NCI-H1092 (cell line): ENCODE measurements around the gene GNL1.
"Not testable (repeated sequence)": the region's sequence is repeated elsewhere in the genome, so short reads cannot be mapped to it uniquely, and the experiment has no call there.

Experiments used
- DNase-seq: peaks from one replicate; lab custom pipeline; 2025; lab: John Stamatoyannopoulos, UW

Gene GNL1

GRCh38 chr6:30530014-30530413 is 26.3 kb downstream of the GNL1 start:
- no peak for DNase-seq

GRCh38 chr6:30529349-30529875 is 26.9 kb downstream of the GNL1 start:
- DNase-seq = not testable (repeated sequence)

- not testable (repeated sequence) for DNase-seq
These were observed 29.8 kb downstream of the GNL1 start for GRCh38 chr6:30526444-30526843.

GRCh38 chr6:30521952-30522351 is 34.3 kb downstream of the GNL1 start:
- not testable (repeated sequence) for DNase-seq

- DNase-seq = not testable (repeated sequence)
These were observed 35.2 kb downstream of the GNL1 start for GRCh38 chr6:30521082-30521481.

- no peak for DNase-seq
These were observed 35.8 kb downstream of the GNL1 start for GRCh38 chr6:30520522-30520921.

GRCh38 chr6:30518505-30519145 is 37.7 kb downstream of the GNL1 start:
- DNase-seq = not testable (repeated sequence)

GRCh38 chr6:30517767-30518504 is 38.4 kb downstream of the GNL1 start:
- DNase-seq = not testable (repeated sequence)

GRCh38 chr6:30516754-30517076 is 39.6 kb downstream of the GNL1 start:
- DNase-seq = not testable (repeated sequence)

GRCh38 chr6:30515944-30516753 is 40.1 kb downstream of the GNL1 start:
- no peak for DNase-seq

- DNase-seq = no peak
These were observed 41.2 kb downstream of the GNL1 start for GRCh38 chr6:30515106-30515505.

- no peak for DNase-seq
These were observed 42.8 kb downstream of the GNL1 start for GRCh38 chr6:30513451-30513850.

GRCh38 chr6:30511169-30511546 is 45.1 kb downstream of the GNL1 start:
- DNase-seq = no peak

GRCh38 chr6:30510419-30511168 is 45.7 kb downstream of the GNL1 start:
- no peak for DNase-seq

GRCh38 chr6:30508890-30509736 is 47.2 kb downstream of the GNL1 start:
- DNase-seq = no peak

- DNase-seq = no peak
These were observed 48.2 kb downstream of the GNL1 start for GRCh38 chr6:30507849-30508827.

GRCh38 chr6:30500421-30501355 is 55.6 kb downstream of the GNL1 start:
- DNase-seq = no peak

GRCh38 chr6:30498705-30499104 is 57.6 kb downstream of the GNL1 start:
- DNase-seq = not testable (repeated sequence)

- DNase-seq = no peak
These were observed 58.6 kb downstream of the GNL1 start for GRCh38 chr6:30497714-30498113.
